Measurements from ENCODE around the gene TEC. TPM values are rescaled to one million over a fixed set of nuclear protein-coding genes. Genes with fewer than 3 reads are reported as not detected.

The TEC gene
- total RNA-seq, 4 donors from 2014 or later = 3.6 to 12.7 (median 3.9) TPM

DNA sequence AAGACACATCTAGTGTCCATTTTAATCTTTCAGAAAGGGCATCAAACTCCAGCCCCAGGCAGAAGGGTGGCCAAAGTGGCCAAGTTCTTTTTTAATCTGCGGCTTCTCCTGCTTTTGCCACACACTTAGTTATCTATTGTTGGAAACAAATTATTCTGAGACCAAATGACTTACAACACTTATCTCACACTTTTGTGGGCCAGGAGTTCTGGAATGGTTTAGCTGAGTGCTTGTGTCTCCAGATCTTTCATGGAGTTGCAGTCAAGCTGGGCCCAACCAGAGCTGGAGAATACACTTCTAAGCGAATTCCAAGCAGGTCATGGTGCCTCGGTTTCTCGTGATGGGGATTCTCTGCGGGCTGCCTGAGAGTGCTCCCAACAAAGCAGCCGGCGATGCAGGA, 139.5 kb downstream of the TEC start:
- Histone ChIP-seq H3K27me3 (no peaks in the 10 kb centered on the region), H3K9me3 (no peaks in the 10 kb centered on the region), H3K27ac (peak overlapping the region in 1 of 3 donors; percentile 83), H3K4me3 (replicated peaks in 1 of 3) (no peak overlapping the region), H3K36me3 (no peaks in the 10 kb centered on the region), H3K4me1 (peaks cover 56 to 63% of the 10 kb centered on the region in 2 donors)
- intact Hi-C loops (cut with DNase I) = no loop called here
- 85 to 94% methylated on average over 7 of the region's 7 CpGs for WGBS, 2 donors
- no peak for DNase-seq
- TF ChIP-seq POLR2A (IDR thresholded peaks at IDR 0.05) = no peak
- no peak for TF ChIP-seq CTCF (IDR thresholded peaks at IDR 0.05)

GRCh38 chr4:48129307-48130014, 140.2 kb downstream of the TEC start:
- TF ChIP-seq CTCF (IDR thresholded peaks at IDR 0.05) (peak in 2 of 6 experiments; percentile 8 to 27), POLR2A (IDR thresholded peaks at IDR 0.05) (no peak)
- Histone ChIP-seq H3K27ac (peak overlapping the region in 2 of 3 donors; percentile 78 to 83), H3K27me3 (no peaks in the 10 kb centered on the region), H3K4me3 (replicated peaks in 1 of 3) (no peak overlapping the region), H3K4me1 (peaks cover 56 to 63% of the 10 kb centered on the region in 2 donors), H3K36me3 (no peaks in the 10 kb centered on the region), H3K9me3 (no peaks in the 10 kb centered on the region)
- intact Hi-C loops (cut with DNase I) = no loop called here
- WGBS, 2 donors = 33 to 35% methylated on average over 9 of the region's 9 CpGs
- DNase-seq = peak; percentile 61

DNA sequence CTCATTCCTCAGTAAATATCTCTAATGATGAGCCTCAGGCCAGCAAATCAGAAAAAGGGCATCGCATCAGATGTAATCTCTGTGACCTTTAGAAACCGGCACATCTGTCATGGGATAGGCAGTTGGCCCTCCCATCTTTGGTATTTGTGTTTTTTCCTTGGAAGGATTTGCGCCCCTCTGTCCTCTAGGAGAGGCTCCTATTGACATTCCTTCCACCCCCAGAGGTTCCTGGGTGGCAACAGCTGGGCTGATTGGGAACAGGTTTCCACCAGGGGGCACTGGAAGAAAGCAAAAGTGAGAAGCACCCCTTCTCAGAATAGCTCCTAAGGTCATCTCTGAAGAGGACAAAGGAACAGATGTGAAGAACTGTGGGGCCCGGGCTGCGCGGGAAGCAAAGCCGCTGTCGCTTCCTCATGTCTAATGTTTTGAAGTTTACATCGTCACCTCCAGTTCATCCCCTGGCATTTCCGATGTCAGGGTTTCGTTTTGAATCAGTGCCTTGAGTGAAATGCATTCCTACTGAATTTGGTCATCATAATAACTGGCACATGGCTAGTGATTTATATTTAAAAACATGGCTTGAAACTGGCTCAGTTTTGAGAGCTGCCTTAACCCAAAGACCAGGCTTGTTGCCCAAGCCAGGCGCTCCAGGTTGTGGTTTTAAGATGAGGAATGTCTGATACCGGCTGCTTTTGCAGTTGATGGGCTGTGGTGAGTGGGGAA, 141.8 kb downstream of the TEC start:
- Histone ChIP-seq H3K27me3 (no peaks in the 10 kb centered on the region), H3K4me1 (peaks cover 49 to 54% of the 10 kb centered on the region in 2 donors), H3K36me3 (no peaks in the 10 kb centered on the region), H3K9me3 (no peaks in the 10 kb centered on the region), H3K27ac (peak overlapping the region; percentile 77 to 83 (median 78)), H3K4me3 (replicated peaks in 1 of 3) (no peak overlapping the region)
- TF ChIP-seq POLR2A (IDR thresholded peaks at IDR 0.05) = no peak
- peak in 4 of 6 experiments; percentile 48 to 72 (median 56) for TF ChIP-seq CTCF (IDR thresholded peaks at IDR 0.05)
- WGBS, 2 donors = 14 to 20% methylated on average over 13 of the region's 13 CpGs
- DNase-seq = peak; percentile 69 to 81
- intact Hi-C loops (cut with DNase I) = no loop called here

DNA sequence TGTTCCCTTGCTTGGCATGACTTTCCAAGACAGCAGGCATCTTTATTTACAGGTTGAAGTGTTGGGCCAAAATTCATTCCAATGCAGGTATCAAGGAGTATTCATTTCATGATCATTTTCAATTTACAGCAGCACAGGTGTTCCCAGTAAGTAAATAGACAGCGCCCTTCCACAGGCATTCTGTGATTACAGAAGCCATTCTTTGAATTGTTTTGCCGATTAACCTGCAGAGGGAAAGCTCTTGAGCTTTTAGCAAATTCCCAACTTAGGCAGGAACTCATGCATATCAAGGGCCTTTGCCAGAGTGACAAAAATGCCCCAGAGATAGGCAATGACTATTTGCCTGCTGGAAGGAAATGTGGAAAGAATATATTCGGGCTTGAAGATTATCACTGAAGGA, 142.4 kb downstream of the TEC start:
- Histone ChIP-seq H3K27ac (peak overlapping the region; percentile 77 to 83 (median 78)), H3K27me3 (no peaks in the 10 kb centered on the region), H3K9me3 (no peaks in the 10 kb centered on the region), H3K4me1 (peaks cover 47 to 51% of the 10 kb centered on the region in 2 donors), H3K4me3 (replicated peaks in 1 of 3) (no peak overlapping the region), H3K36me3 (no peaks in the 10 kb centered on the region)
- 32% methylated on average over 3 of the region's 3 CpGs for WGBS, 2 donors
- peak; percentile 58 to 64 for DNase-seq
- TF ChIP-seq CTCF (IDR thresholded peaks at IDR 0.05) (no peak), POLR2A (IDR thresholded peaks at IDR 0.05) (no peak)
- intact Hi-C loops (cut with DNase I) = no loop called here

DNA sequence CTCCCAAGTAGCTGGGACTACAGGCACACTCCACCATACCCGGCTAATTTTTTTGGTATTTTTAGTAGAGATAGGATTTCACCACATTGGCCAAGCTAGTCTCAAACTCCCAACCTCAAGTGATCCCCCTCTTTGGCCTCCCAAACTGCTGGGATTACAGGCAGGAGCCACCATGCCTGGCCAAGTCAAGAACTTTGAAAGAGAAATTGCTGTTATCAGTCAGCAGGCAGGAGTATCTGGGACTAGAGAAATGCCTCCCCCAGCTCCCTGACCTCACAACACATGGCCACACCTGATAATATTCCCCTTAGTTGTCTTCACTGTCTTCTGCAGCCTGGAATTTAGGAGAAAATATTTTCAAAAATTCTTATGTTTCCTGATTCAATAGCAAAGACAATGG, 143.0 kb downstream of the TEC start:
- whole genome bisulfite sequencing, 2 donors = 86 to 90% methylated on average over 1 of the region's 1 CpG
- Histone ChIP-seq H3K4me3 (replicated peaks in 1 of 3) (no peak overlapping the region), H3K4me1 (peaks cover 41 to 49% of the 10 kb centered on the region in 2 donors), H3K27ac (peak overlapping the region; percentile 71 to 83 (median 77)), H3K9me3 (no peaks in the 10 kb centered on the region), H3K36me3 (no peaks in the 10 kb centered on the region), H3K27me3 (no peaks in the 10 kb centered on the region)
- no peak for TF ChIP-seq POLR2A (IDR thresholded peaks at IDR 0.05)
- no peak for TF ChIP-seq CTCF (IDR thresholded peaks at IDR 0.05)
- intact Hi-C loops (cut with DNase I) = no loop called here
- no peak for DNase-seq

All from thyroid gland (tissue), 4 donors.